Hematopoietic multipotent progenitor cell treated with erythropoietin and hydrocortisone succinate and interleukin-3 and kit ligand, for 8 days (in vitro differentiated cells): ENCODE results near the gene KANK2.
A peak's percentile ranks its signal among the peaks of the same experiment; 100 is the strongest.
"Not testable (repeated sequence)": the region's sequence is repeated elsewhere in the genome, so short reads cannot be mapped to it uniquely, and the experiment has no call there.

Source experiments
- DNase-seq: peaks from one replicate; pipeline ENCODE4 v3.0.0-alpha.2; 2015

The KANK2 gene

GRCh38 chr19:11195681-11196080, 1.7 kb downstream of the KANK2 start:
- no peak for DNase-seq

GRCh38 chr19:11194656-11195558, 2.4 kb downstream of the KANK2 start:
- DNase-seq = no peak

DNA sequence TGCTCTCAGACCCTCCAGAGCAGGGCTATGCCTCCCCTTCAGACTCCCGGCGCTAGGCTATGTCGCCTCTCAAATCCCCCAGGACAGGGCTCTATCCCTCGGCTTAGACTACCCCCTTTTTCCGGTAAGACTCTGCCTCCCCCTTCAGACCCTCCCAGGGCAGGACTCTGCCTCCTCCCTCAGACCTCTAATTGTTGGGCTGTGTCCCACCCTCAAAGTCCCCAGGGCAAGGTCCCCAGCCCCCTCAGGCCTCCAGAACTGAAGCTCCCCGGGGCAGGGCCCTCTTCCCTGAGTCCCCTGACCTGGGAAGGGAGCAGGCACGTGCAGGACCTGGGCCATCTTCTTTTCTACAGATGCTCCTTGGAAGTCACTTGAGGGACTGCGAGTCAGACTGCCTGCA, 3.2 kb downstream of the KANK2 start:
- DNase-seq = no peak

- no peak for DNase-seq
These were observed 4.1 kb downstream of the KANK2 start for GRCh38 chr19:11192957-11193939.

DNA sequence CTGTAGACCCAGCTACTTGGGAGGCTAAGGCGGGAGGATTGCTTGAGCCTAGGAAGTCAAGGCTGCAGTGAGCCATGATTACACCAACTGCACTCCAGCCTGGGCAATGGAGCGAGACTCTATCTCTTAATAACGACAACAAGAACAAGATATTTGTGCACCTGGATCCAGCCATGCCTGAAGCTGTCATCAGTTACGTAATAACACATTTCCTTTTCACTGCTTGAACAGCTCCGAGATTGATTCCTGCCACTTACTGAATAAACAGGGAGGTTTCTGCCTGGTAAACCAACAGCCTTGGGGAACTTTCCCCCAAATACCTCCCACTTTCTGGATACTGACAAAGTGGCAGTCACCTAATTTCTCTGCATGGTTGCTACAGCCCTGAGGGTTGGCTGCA, 5.4 kb downstream of the KANK2 start:
- DNase-seq = no peak

DNA sequence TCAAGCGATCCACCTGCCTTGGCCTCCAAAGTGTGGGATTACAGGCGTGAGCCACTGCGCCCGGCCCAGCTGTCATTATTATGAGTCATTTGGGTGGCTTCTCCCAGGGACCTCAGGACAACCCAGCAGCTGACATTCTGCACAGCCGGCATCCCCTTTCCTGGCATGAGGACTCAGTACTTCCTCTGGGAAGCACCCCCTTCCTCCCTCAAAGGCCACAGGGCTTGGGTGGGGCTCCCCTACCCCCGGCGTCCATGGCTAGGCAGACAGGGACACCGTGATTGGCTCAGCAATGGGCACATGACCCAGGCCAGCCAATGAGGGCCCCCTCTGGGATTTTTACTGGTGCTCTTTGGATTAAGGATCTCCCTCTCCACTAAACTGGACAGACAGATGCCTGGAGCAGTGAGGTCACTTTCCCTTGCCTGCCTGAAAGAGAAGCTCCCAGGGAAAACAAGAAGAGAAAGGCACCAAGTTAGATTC, 6.0 kb downstream of the KANK2 start:
- DNase-seq = peak; percentile 61

DNA sequence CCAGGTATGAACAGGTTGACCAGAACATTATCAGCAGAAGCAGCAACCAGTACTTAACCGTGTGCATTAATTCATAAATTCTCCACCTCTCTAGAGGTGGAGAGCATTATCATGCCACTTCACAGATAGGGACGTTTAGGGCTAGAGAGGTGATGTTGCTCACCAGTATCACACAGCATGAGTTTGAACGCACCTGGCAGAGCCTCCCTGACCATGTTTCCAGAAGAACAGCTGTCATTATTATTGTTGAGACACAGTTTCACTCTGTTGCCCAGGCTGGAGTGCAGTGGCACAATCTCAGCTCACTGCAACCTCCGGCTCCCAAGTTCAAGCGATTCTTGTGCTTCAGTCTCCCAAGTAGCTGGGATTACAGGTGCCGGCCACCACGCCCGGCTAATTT, 6.8 kb downstream of the KANK2 start:
- no peak for DNase-seq

DNA sequence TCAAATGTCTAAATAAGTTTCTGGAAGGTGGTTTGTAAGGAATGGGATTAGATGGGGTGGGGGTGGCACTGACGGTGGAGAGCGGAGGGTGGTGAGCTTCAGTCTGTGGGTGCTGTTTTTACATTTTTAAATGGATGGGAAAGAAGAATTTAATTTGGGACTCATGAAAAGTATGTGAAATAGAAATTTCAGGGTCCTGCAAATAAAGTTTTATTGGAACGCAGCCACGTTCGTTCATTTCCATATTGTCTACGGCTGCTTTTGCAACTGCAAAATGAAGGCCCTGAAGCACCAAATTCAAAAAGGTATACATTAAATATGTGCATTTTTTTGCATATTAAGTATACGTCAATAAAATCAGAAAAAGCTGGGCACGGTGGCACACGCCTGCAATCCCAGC, 9.9 kb downstream of the KANK2 start:
- no peak for DNase-seq

- DNase-seq = no peak
These were observed 14.4 kb downstream of the KANK2 start for GRCh38 chr19:11182994-11183393.

DNA sequence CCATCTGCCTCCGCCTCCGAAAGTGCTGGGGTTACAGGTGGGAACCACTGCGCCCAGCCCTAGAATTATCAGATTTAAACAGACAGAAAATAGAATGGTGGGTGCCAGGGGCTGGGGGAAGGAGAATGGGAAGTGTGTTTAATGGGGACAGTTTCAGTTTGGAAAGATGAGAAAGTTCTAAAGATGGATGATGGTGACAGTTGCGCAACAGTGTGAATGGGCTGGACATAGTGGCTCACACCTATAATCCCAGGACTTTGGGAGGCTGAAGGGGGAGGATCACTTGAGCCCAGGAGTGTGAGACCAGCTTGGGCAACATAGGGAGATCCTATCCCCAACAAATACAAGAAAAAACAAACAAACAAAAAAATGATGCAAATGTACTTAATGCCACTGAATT, 15.9 kb downstream of the KANK2 start:
- no peak for DNase-seq

DNA sequence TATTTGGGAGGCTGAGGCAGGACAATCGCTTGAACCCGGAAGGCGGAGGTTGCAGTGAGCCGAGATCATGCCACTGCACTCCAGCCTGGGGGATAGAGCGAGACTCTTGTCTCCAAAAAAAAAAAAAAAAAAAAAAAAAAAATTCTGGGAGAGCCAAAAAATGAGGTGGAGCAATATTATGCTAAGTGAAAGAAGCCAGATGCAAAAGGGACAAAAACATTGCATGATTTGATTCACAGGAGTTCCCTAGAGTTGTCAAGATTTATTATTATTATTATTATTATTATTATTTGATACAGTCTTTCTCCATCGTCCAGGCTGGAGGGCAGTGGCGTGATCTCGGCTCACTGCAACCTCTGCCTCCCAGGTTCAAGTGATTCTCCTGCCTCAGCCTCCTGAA, 16.4 kb downstream of the KANK2 start:
- DNase-seq = not testable (repeated sequence)

DNA sequence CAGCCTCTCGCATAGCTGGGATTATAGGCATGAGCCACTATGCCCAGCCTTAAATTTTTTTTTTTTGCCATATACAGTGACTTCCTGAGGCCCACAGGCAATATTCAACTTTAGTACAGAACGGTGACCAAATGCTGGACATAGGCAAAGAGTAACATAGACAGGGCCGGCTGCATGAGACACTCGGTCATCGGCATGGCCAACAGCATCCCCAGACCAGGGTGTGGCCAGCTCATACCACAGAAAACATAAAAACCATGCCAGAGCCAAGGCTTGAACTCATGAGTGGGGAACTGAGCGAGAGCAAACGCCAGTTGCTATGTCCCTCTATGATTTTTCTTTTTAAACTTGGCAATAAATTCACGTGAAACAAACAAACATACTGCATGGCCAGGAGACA, 17.0 kb downstream of the KANK2 start:
- DNase-seq = no peak

DNA sequence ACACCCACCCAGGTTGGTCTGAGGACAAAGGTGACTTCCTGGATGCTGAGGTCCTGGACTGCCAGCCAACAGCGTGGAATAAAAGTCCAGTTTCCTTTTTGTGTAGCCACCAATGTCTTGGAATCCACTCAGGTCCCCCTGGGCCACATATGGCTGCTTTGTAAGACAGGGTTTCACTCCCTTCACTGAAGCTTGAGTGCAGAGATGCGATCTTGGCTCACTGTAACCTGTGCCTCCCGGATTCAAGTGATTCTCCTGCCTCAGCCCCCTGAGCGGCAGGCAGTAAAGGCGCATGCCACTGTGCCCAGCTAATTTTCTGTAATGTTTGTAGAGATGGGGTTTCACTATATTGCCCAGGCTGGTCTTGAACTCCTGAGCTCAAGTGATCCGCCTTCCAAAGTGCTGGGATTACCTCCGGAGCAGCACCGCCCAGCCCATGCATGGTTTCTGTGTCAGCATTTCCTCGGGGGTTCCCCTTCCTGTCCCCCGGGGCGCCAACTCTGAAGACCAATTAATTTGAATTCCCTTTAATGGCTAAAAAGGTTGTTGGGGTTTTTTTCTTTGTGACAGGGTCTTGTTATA, 17.5 kb downstream of the KANK2 start:
- DNase-seq = no peak

GRCh38 chr19:11179145-11179465, 18.2 kb downstream of the KANK2 start:
- DNase-seq = not testable (repeated sequence)

- DNase-seq = no peak
These were observed 19.8 kb downstream of the KANK2 start for GRCh38 chr19:11177592-11177991.

- no peak for DNase-seq
These were observed 20.7 kb downstream of the KANK2 start for GRCh38 chr19:11176466-11177193.

GRCh38 chr19:11175920-11176319, 21.4 kb downstream of the KANK2 start:
- DNase-seq = no peak

GRCh38 chr19:11174336-11174735, 23.0 kb downstream of the KANK2 start:
- no peak for DNase-seq

GRCh38 chr19:11173516-11174155, 23.7 kb downstream of the KANK2 start:
- DNase-seq = no peak

DNA sequence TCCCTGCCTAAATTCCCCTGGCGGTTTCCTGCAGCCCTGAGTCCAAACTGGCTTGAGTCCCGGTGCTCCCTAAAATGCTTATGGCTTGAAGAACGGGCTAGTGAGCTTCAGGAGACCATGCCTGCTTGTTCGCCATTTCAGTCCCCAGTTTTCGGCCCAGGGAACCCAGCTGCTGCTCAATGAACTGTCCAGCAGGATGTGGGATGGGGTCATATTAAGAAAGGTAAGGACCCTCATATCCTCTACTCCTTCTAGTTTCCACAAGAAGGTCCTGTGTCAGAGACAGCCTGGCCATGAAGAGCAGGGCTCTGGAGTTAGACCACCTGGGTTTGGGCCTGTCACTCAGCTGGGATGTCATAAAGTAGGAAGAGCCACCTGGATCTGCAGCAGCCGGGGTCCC, 24.8 kb downstream of the KANK2 start:
- no peak for DNase-seq

DNA sequence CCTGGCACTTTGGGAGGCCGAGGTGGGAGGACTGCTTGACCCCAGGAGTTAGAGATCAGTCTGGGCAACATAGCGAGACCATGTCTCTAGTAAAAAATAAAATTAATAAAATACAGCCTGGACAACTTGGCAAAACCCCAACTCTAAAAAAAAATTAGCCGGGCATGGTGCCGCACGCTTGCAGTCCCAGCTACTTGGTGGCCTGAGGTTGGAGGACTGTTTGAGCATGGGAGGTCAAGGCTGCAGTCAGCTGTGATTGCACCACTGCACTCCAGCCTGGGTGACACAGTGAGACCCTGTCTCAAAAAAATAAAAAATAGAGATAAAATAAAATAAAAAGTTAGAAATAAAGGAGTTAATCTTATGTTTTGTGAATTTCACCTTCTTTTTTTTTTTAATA, 26.2 kb downstream of the KANK2 start:
- no peak for DNase-seq
